HL-60/S4 treated with phorbol 12-myristate 13-acetate at 8.2 ng/mL for 4 days and 3 days (cell line): ENCODE results near the gene SUV39H2.
"Not testable (repeated sequence)": the region's sequence is repeated elsewhere in the genome, so short reads cannot be mapped to it uniquely, and the experiment has no call there.

Experiments used
- in situ Hi-C: fragments of 300-500 bp; cut with MboI; formaldehyde crosslinking; loops from 2 replicates; pipeline ENCODE4 v1.15.0; 2022; ENCODE audit warnings: low sequenced_read_pairs

The SUV39H2 gene

DNA sequence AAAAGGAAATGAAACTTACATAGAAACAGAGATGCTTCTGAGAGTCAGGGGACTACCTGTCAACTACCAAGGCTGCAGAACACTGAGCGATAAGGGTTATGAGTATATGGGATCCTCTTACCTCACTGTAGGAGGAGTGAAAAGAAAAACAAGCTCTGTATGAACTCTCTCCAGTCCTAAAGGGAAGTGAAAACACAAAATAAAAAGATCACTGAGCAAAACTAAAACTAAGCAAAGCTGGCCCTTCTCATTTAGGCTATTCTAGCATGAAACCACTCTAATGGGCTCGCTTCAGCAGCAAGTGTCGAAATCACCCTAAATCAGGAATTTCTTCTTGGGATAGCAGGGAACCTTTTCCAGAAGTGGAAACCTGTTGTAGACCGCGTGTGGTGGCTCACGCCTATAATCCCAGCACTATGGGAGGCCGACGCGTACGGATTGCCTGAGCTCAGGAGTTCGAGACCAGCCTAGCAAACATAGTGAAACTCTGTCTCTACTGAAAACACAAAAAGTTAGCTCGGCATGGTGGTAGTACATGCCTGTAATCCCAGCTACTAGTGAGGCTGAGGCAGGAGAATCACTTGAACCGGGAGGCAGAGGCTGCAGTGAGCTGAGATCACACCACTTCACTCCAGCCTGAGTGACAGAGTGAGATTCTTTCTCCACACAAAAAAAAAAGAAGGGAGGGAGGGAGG is 48.2 kb downstream of the SUV39H2 start:
- in situ Hi-C loops = no loop called here

DNA sequence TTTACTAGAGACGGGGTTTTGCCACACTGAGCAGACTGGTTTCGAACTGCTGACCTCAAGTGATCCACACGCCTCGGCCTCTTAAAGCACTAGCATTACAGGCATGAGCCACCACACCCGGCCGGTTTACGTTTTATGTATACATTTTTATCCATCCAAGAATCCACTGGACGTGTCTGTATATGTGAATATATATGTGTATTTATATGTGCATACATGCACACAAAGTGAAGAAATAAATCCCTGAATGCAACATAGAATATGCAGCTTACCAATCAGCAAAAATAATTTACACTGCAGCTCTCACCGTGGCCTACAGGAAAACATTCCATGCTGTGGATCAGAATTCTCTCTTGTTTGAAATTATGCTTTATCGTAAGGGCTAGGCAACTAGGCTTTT is 51.9 kb downstream of the SUV39H2 start:
- in situ Hi-C loops = no loop called here

DNA sequence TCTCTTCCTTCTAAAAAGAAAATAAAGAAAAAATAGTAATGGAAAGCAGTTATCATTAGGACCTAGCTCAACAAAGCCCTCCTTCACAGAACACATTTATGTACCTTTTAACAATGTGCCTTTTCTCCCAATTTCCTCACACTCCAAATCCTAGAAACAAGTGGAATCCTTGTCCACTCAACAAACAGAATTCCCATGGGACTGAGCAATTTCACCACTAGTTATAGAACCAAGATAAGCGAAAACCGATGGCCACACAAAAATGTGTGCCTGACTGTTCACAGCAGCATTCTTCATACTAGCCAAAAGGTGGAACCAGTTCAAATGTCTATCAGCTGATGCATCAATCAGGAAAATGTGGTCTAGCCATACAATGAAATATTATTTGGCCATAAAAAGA is 57.9 kb downstream of the SUV39H2 start:
- in situ Hi-C loops = no loop called here

DNA sequence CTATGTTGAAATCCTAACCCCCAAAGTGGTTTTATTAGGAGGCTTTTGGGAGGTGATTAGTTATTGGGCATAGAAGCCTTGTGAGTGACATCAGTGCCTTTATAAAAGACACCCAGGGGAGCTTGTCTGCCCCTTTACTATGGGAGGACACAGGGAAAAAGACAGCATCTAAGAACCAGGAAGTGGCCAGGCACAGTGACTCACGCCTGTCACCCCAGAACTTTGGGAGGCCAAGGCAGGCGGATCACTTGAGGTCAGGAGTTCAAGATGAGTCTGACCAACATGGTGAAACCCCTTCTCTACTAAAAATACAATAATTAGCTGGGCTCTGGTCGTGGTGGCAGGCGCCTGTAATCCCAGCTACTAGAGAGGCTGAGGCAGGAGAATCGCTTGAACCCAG is 60.3 kb downstream of the SUV39H2 start:
- in situ Hi-C loops = not testable (repeated sequence)

DNA sequence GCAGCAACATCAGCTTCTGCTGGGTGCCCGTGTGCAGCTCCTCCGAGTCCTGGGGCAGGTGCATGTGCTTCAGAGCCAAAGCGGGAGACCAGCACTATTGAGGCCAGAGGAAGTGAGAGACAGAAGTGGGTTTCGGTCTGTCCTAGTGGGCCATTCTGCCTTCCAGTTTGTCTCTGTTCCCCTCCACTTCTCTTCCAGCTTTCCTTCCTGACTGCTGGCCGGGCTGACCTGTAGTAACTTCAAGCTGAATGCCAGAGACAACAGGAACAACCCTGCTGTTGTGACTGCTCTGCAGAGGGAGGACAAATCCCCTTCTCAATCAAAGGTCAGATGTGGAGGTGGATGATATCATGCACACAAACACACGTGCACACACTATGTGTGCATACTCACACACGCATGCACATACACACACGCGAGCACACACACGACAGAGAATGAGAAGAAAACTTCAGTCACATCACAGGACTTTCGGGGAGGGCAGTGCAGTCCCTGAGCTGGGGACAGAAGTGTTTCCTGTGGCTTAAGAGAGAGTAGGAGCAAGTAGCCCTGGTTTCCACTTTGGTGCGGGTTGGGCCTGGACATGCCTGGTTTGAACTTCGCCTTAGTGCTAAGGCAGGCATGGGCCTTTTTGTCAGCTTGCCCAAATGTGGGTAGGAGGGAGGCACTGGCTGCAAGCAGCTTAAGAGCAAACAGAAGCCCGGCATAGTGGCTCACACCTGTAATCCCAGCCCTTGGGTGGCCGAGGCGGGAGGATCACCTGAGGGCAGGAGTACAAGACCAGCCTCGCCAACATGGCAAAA is 63.7 kb downstream of the SUV39H2 start:
- in situ Hi-C loops = not testable (repeated sequence)

DNA sequence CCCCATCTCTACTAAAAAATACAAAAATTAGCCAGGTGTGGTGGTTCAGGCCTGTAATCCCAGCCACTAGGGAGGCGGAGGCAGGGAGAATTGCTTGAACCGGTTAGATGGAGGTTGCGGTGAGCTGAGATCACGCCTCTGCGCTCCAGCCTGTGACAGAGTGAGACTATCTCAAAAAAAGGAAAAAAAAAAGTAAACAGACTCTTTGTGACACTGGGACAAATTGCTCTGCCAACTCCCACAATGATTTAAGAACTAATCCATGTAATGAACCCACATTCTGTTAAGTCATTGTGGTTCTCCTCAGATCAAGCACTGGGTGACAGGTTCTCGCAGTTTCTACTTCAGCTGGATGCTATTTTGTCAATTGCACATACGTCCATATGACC is 64.3 kb downstream of the SUV39H2 start:
- in situ Hi-C loops = not testable (repeated sequence)

DNA sequence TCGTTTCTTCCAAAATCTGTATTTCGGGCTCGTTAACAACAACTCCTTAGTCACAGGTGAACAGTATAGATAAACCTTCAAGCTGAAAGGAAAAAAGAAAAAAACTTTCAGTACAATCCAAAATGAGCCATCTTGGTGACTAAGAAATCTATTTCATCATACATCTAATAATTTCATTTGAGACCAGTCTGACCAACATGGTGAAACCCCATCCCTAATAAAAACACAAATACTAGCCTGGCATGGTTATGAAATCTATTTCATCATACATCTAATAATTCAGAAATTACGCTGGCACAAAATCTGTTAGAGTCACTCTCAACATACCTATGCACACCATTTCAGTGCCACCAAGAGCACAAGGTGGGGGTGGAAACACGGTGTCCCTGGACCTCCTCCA is 66.4 kb downstream of the SUV39H2 start:
- in situ Hi-C loops = no loop called here

DNA sequence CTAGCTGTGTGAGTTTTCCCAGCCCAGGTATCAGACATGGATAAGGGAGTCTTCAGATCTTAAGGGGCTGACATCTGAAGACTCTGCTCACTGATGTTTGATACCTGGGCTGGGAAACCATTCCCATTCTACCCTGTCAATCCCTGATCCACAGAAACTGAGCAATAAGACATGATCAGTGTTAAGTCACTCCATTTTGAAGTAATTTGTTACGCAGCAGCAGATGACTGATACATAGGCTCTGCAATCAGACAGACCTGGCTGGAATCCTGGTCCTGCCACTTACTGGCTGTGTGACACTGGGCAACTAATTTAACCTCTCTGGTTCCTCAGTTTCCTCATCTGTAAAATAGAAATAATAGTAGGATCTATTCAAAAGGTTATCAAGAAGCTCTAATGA is 68.6 kb downstream of the SUV39H2 start:
- in situ Hi-C loops = no loop called here

DNA sequence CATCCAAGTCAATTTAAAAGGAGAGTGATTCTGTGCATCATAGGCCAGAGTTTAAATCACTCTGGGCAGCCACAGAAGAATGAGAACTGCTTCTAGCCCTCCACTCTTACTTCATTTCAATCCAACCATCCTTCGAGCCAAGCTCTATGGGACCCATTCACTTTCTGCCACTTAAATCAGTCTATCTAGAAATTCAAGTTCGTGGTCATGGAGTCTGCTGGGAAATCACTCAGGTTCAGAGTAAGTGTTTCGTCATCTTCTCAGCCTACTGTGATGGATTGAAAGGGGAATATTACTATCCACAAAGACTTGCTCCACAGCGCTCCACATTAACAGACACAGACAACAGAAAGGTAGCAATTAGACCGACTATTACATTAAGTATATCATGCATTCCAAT is 70.6 kb downstream of the SUV39H2 start:
- in situ Hi-C loops = no loop called here

DNA sequence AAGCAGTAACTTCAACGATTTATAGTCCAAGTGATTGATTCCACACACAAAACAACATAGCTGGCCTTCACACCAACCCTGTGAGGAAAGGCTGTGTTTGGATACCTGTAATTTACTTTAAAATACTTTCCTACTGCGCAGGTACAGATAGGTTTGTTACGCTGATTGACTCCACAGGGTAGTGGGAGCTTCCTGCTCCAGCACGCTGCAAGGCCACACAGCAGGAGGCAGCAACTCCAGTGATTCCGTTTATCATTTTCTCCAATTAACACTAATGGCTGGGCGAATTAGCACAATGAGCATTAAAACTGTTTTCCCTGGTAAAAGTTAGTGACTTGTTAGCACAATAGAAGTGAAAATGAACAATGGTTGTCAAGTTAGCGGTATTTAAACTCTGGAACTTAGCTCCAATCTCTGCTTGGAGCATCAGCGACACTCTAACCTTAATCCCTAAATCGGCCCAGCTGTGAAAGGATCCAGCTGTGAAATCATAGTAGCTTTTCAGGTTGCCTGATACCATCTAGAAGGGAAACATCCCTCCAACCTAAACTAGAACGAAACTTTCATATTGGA is 74.3 kb downstream of the SUV39H2 start:
- in situ Hi-C loops = no loop called here

DNA sequence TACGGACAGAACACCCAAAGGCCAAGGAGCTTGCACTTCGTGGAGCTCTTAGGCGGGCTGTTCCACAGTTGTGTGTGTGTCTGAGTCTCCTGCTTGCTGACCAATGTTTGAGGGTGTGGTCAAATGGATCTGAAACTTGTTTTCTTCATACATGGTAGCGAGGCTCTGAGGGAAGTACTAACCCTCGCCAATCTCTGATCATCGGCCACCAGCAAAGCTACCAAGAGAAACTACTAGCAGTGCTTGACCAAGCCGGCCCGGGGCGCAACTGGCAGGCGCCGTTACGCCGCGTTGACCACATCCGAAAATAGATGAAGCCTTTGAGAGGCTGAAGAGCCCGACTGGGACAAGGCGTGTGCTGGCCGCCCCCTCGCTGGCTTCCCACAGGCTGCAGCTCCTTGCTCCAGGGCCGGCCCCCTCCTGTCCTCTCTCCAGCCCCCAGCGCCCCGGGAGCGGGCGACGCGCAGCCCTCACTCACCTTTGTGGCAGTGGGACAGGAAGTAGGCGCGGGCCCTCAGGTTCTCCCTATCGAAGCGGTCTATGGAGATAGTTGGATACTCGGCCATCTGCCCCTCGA is 74.8 kb downstream of the SUV39H2 start:
- in situ Hi-C loops = no loop called here
